Breast epithelium (tissue), 3 donors: ENCODE measurements around the gene CEACAM6.

ENCODE experiments used
- CTCF ChIP-seq, 3 donors: fragments of 450-650 bp; IDR thresholded peaks; one replicate each; pipeline ENCODE4 v1.5.1; 2016 to 2017; ENCODE audit warnings: antibody characterized with exemption in 3 of 3, mild to moderate bottlenecking in 3 of 3, moderate library complexity in 3 of 3
- POLR2A ChIP-seq: fragments of 450-650 bp; IDR thresholded peaks from one replicate; pipeline ENCODE4 v1.6.1; 2016; ENCODE audit warnings: antibody characterized with exemption, mild to moderate bottlenecking, moderate library complexity

DNA sequence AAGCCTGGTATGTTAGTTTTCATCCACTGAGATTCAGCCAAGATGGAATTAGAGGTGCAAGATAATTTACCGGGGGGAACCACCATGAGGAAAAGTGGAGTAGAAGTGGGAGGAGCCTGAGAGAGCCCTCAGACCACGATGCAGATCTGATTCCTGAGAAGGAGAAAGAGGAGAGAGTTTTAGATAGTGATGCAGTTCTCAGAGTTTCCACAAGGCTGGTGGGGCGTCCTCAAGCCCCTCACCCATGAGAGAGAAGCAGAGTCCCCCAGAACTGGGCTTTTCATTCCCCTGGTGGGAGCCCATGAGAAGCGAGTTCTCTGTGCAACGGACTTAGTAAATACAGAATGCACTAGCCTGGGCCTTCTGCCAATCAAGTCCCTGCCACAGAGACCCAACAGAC is 28.8 kb upstream of the CEACAM6 start:
- TF ChIP-seq CTCF (IDR thresholded peaks at IDR 0.05) (no peak), POLR2A (no peak)
